ENCODE measurements around the gene MYO1A.

- no peak for TF ChIP-seq CTCF (IDR thresholded peaks at IDR 0.05)
- no peak for TF ChIP-seq MAX (IDR thresholded peaks at IDR 0.05; ENCODE audit: low read depth)
- no peak for TF ChIP-seq MXI1 (IDR thresholded peaks at IDR 0.05; ENCODE audit: low read depth, low read length)
- TF ChIP-seq FOXM1 (IDR thresholded peaks at IDR 0.05; ENCODE audit: low read depth): no peak
- no peak for TF ChIP-seq YY1 (IDR thresholded peaks at IDR 0.05; ENCODE audit: low read depth)
- no peak for TF ChIP-seq EP300 (IDR thresholded peaks at IDR 0.05; ENCODE audit: borderline replicate concordance in 1 of 2, low read depth in 1 of 2, low read length in 1 of 2)
- TF ChIP-seq PBX3 (IDR thresholded peaks at IDR 0.05): no peak
- TF ChIP-seq REST (IDR thresholded peaks at IDR 0.05; ENCODE audit: low read depth, low read length): no peak
- no peak for TF ChIP-seq GABPA (IDR thresholded peaks at IDR 0.05; ENCODE audit: low read depth)
- no peak for TF ChIP-seq POLR2AphosphoS5 (IDR thresholded peaks at IDR 0.05; ENCODE audit: low read depth, low read length)
- no peak for TF ChIP-seq TAF1 (IDR thresholded peaks at IDR 0.05; ENCODE audit: borderline replicate concordance, low read depth, low read length)
Observed at GRCh38 chr12:57090924-57091637, 41.2 kb upstream of the MYO1A start.

All from SK-N-SH (cell line).